PC-9 (cell line): ENCODE results near the gene RIMBP2.

Source experiments
- CTCF ChIP-seq: fragments of 200-600 bp; sonication (generic); conservative IDR thresholded peaks from 2 replicates; pipeline ENCODE4 v1.6.1; 2017; ENCODE audit warnings: mixed run types, antibody characterized with exemption, mild to moderate bottlenecking, moderate library complexity
- EZH2 ChIP-seq: fragments of 200-600 bp; sonication (generic); IDR thresholded peaks from 2 replicates; pipeline ENCODE4 v1.8.0; 2017; ENCODE audit warnings: antibody characterized with exemption, low read depth

GRCh38 chr12:130675121-130675520, 41.0 kb downstream of the RIMBP2 start:
- TF ChIP-seq CTCF (no peak), EZH2 (no peak)
